ENCODE measurements around the gene MAPK4.
A peak's percentile ranks its signal among the peaks of the same experiment; 100 is the strongest.
"Not testable (repeated sequence)": the region's sequence is repeated elsewhere in the genome, so short reads cannot be mapped to it uniquely, and the experiment has no call there.

MAPK4 gene

DNA sequence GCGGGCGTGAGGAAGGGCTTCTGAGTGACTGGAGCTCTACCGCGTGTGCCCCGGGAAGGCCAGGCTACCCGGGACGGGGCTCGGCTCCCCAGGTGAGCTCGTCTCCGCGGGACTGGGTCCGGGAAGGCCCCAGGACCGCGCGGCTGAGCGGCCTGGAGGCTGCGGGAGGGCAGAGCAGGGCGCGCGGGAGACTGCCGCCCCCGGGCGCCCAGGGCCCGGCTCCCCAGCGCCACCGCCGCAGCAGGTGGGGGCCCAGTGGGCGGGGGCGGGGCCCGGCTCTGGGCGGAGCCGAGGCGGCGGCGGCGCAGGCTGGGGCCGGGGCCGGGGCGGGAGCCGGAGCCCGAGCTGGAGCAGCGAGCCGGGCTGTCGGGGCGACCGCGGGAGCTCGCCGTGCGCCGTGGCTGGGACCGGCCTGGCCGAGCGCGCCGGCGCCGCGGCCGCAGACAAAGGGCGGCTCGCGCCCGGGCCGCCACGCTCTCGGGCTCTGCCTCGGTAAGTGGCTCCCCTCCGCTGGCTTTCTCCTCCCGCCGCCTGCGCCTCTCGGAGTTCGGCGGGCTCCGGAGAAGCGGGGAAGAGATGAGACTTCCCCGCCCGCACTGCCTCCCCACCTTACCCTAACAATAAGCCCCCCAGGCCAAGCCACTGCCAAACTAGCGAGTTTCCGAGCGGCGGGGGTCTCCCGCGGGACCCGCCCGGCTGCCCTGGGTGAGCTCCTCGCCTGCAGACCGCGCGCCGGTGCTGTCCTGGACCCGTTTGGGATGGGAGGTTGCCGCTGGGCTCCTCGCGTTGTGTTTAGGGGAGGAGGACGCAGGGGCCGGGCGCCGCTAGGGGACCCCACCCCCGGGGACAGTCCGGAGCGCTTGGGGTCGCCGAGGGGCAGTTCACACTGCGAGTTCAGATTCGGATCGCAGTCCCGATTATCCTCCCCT is at the start of gene MAPK4:
TSS of gene MAPK4 (plus strand) at position 336 of the 929 bp plus-strand sequence. CDS start 103,872 bp downstream, outside the sequence.
- peak; percentile 17 for DNase-seq

DNA sequence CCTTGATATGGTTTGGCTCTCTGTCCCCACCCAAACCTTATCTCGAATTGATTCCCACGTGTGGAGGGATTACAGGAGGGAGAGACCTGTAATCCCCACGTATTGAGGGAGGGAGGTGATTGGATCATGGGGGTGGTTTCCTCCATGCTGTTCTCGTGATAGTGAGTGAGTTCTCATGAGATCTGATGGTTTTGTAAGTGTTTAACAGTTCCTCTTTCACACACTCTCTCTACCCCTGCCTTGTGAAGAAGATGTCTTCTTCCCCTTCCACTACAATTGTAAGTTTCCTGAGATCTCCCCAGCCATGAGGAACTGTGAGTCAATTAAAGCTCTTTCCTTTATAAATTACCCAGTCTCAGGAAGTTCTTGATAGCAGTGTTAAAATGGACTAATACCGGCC is 42.6 kb upstream of the MAPK4 start:
- DNase-seq = not testable (repeated sequence)

DNA sequence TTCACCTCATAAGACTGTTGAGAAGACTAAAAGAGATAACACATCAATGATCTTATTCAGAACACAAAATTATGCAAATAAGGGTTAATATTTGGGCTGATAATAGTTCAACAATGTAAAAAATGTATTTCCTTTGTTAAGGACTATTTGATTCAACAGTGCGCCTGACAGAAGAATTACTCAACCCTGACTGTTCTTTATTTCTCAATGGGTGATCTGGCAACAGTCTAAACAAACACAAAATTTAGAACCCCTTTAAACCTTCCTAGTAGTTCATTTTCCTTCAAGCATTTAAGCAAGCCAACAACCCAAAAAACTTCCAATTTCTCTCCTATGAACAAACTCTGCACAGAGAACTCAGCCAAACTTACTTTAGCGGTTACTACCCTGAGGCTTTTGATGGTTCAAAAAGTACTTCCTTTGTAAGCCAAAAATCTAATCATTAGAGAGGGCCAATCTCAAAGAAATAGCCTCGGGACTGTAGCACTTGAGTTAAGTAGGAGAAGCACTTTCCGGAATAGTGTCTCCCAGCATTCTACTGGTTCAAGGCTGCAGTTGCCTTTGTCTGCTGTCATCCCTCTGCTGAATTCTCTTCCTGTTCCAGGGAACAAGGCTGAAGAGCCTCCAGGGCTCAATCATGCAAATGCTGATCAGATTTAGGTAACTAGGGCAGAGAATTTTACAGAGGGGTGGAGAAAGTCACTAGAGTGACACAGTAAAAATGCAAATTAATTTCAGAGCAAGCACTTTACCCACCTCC is 40.9 kb upstream of the MAPK4 start:
- no peak for DNase-seq

DNA sequence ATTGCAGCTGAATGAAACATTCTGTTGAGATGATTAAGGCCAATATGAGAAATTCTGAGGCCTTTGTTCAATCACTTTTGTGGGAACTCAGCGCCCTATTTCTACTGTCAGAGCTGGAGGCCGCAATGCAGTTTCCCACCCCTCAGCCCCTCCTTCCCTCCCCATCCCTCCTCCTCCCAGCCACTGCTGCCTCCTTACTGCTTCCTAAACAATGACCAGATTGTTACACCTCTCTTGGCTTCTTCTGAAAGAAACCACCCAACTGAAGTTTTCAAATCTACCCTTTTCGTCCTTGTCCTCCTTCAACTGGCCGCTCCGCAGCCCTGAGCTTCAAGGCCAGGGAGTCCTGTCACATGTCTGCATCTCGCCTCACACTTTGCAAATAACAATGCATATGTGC is 36.7 kb upstream of the MAPK4 start:
- DNase-seq = no peak

DNA sequence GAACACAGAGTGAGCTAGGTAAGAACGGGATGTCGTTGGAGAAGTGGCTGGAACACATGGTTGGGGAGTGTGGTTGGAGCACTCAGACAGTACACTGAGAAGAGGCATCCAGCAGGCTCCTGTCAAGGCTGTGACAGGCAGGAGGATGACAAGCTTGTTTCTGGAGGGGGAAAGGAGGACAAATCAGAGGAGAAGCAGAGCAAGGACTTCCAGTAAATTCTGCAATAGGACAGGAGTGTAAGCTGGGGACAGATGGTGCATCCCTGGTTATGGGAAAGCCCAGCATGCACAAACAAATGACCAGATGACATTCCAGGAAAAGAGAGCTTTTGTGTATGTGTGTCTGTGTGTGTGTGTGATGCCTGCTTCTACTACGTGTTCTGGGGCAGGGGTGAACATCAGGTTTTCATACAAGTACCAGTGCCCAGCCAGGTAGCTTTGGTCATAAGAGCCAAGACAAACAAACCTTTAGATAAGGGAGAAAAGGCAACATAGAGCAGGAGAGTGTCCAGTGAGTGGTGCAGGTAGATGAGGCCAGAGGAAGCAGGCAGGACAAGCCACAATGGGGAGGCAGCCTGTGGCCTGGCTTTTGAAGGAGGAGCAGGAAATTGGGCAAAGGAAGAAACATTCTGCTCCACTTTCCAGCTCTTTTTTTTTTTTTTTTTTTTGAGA is 32.1 kb upstream of the MAPK4 start:
- DNase-seq = no peak

DNA sequence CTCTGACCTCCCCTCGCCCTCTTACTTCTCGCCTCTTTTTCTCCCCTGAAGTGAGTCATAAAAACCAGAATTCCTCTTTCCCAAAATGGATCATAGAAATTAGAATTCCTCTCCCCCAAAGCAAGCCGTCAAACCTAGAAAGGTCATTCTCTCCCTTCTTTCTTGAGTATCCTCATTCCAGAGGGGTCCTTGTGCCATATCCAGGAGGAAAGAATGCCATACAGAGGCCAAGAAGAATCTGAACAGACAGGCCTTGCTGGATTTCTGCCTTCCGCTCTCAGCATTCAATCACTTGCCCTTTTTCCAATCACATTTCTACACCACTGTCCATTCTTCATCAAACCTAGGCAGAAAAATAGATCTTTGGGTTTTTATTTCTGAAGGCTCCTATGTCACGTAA is 31.1 kb upstream of the MAPK4 start:
- no peak for DNase-seq

DNA sequence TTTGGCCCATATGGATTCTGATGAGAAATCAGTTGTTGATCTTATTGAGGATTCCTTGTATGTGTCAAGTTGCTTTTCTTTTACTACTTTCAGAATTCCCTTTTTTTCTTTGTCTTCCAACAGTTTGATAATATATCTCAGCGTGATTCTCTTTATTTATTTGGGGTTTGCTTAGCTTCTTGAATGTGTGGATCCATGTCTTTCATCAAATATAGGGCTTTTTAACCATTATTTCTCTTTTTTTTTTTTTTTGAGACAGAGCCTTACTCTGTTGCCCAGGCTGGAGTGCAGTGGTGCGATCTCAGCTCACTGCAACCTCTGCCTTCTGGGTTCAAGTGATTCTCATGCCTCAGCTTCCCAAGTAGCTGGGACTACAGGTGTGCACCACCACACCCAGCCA is 26.1 kb upstream of the MAPK4 start:
- DNase-seq = not testable (repeated sequence)

DNA sequence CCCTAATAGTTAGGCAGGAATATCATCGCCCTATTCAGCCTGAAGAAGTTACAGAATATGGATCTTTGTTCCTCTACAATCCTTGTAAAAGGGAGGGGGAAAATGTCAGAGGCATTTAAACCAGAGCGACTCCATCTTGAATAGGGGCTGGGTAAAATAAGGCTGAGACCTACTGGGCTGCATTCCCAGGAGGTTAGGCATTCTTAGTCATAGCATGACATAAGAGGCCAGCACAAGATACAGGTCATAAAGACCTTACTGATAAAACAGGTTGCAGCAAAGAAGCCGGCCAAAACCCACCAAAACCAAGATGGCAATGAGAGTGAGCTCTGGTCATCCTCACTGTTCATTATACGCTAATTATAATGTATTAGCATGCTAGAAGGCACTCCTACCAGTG is 15.4 kb upstream of the MAPK4 start:
- not testable (repeated sequence) for DNase-seq

DNA sequence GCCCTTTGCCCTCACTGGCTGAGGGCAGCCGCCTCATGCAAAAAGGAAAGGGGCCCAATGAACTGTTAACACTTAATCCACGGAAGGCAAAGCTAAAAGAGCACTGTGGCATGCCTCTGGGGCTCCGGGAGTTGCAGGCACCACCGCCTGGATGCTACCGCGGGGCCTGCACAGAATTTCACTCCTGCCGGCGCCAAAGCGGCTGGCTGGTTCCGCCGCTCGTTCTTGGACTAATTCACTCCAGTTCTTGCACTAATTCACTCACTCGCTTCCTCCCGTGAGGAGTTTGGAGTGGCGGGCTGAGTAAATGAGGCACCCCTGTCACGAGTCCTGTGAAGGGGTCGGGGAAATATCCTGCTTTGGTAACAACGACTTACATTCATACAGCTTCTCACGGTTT is 14.0 kb upstream of the MAPK4 start:
- no peak for DNase-seq

DNA sequence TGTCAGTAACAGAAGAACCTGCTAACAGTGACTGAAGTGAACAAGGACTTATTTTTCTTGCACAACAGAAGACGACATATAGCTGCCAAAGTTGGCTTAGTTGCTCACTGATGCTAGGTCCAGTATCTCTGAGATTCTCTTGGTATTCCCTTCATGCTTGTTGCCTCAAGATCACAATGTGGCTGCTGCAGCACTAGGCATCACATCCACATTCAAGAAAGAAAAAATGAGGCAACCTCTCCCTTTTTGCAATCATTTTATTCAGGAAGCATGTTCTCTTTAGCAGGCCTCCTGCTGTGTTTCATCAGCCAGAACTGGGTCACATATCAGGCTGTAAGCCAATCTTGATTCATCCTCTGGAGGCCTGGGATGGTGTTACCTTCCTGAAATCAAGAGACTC is 11.7 kb upstream of the MAPK4 start:
- DNase-seq = no peak

DNA sequence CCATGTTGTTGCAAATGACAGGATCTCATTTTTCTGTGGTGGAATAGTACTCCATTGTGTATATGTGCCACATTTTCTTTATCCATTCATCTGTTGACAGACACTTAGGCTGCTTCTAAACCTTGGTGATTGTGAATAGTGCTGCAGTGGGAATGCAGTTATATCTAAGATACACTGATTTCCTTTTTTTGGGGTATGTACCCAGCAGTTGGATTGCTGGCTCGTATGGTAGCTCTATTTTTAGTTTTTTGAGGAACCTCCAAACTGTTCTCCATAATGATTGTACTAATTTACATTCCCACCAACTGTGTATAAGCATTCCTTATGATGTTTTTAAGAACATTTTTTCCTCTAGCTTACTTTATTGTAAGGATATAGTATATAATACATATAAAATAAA is 8.2 kb upstream of the MAPK4 start:
- not testable (repeated sequence) for DNase-seq

DNA sequence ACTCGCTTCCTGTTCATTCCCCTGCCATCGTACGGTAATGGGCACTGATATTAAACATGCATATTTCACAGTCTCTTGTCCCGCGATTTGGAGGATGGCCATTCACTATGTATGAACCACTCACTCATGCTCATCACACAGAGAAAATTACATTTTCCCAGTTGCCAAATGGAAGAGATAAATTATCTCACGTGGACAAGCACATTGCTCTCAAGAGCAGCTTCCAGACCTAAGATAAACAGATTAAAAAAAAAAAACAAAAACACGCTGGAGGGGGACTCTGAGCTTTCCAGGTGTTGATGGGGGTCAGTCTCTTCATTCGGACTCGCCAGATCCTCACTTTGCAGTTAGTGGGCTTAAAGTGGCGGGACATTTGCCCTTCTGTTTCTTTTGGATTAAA is 1.7 kb upstream of the MAPK4 start:
- DNase-seq = no peak

DNA sequence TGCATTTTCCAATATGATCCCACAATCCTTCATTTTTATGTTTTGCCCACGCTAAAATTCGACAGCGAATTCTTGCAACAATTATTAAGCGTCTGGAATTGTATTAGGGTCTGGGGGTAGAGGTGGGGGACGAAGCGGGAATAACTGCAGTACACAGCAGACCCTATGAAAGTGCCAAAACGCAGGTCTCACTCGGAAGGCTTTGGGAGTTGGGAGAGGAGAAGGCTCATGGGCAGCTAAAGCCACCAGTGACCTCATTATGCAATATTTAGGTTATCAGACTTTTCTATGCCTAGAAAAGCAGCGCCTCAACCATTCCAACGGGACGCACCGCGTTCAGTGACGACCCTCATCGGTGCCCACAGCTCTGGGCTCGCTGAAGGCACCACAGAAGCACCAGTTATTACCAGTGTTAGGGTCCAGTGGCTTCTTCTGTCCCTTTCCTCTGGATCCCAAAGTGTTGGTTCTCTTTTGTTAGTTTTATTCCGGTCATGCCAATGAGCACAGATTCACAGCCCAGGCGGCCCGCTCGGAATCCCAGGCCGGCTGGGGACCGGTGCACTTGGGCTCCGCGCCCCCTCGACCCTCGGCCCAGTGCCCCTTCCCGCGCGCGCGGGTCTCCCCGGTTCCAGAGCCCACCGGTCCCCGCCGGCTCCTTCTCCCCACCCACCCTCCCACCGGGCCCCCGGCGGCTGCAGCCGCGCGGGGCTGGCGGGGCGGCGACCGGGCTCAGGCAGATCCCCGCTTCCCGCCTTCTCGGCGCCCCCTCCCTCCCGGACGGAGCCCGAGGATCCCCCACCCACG is 737 bp upstream of the MAPK4 start:
- no peak for DNase-seq

DNA sequence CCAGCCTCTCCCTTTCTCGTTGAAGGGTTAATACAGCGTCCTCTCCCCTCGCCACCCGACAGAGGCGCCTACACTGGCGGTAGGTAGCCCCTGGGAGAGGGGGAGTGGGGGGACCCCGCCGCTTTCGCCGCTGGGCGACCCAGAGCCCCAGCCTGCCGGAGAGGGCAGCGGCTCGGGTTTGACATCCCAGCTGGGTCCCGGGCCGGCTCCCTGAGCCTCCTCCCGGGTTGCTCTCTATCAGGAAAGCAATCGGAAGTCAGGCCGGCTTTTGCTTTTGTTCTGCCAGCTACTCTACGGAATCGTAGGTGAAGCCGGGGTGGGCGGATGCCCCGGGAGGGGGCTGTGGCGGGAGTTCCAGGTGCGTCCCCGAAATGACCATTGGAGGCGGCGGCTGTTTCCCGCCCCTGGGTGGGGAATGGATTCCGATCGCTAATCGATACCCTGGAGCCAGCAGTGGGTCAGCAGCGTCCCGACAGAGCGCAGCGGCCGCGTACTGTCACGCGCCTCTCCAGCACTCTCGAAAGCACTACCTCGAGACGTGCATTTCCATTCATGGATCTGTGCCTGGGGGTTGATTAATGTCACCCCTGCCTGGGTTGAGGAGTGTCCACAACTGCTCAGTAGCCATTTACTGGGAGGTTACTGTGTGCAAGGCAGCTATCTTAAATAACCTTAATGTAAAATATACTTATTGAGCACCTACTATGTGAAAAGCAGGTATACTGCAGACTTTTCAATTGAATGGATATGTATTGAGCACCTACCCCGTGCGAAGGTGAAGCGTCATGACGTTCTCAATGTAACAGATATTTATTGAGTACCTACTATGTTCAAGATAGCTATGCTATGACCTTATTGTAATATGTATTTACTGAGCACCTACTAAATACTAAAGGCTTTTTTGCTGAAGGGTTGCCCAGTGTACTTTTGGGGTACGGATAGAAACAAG is 1.1 kb downstream of the MAPK4 start:
- DNase-seq = no peak

DNA sequence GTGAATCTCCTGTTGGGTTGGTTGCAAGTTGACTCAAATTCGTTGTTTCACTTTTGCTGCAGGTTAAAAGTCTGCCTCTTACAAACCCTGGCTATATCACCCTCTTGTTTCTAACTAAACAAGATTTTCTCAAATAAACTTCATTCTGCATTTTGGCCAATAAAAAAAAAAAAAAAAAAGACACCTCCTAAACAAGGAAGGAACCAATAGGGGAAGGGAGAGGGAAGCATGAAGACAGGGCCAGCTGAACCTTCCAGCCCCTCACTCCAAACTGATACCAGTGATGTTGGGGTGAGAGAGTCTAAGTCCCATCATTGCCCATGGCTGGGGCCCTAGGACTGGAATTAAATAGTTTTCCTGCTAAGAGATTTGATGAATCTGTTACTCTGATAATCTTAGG is 2.4 kb downstream of the MAPK4 start:
- DNase-seq = not testable (repeated sequence)

DNA sequence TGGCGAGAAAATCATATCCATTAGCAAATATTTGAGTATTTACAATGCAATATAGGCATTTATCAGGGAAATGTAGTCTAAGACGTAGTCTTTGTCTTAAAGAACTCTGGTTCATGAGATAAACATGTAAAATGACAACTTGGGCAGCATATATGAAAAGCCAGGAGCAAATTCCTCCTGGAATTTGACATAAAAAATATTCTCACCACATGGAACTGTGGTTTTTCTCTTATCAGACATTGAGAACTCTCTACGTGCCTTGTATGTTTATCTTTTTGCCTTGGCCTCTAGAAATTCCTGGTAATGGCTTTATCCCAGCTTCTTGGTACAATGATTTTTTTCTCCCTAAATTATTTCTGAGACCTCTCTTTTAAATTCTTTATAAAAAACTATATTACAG is 2.8 kb downstream of the MAPK4 start:
- no peak for DNase-seq

DNA sequence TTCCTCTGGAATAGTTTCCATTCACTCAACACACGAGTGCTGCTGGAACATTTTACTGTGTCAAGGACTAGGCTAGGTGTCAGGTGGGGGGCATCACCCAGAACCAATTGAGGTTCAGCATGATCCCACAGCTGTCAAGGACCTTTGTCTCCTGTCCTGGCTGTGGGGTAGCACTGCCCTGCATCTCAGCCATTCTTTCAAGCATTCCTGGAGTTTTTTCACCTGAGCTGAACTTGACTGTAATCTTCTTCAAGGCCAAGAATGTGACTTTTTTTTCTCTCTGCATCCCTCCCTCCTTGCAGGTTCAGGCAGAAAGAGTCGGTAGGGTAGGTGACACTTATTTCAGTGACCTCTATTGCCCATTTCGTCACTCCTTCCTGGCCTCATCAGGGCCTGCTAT is 3.5 kb downstream of the MAPK4 start:
- no peak for DNase-seq

DNA sequence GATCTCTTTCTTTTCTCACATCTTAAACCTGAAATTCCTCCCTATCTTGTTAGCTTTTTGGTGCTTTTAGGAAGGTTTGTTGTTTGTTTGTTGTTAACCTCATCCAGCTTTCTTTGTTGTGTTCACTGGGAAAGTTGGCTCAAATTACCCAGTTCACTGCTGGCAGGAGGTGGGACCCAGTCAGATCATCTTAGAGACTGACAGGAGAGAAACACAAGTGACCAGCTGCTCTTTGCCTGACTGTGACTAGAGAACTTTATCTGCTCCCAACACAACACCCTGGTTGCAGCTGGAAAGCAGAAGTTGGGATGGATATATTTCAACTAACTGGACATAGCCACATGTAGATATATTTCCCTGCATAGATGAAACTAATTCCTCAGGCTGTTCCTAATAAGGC is 10.0 kb downstream of the MAPK4 start:
- DNase-seq = no peak

DNA sequence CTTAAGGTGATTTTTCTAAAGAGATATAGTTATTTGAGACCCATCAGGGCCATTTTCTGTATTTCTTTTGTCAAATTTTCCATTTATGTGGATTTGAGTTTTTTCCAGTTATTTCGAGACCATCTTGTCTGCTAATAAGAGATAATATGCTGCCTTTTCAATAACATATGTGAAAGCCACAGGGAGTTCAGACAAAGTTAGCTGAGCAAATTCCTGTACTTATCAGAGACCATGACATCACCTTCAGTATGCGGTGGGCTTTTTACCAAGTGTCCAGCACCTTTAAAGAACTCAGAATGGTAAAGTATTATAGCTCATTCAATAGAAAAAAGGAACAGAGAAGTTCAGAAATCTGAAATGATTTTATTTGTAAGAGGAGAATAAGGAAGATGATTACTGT is 11.7 kb downstream of the MAPK4 start:
- DNase-seq = no peak

DNA sequence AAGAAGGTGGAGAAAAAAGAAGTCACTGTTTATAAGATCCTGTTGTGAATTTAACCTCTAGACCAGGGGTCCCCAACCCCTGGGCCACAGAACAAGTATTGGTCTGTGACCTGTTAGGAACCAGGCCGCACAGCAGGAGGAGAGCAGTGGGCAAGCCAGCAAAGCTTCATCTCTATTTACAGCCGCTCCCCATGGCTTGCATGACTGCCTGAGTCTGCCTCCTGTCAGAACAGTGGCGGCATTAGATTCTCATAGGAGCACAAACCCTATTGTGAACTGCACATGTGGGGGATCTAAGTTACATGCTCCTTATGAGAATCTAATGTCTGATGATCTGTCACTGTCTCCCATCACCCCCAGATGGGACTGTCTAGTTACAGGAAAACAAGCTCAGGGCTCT is 13.3 kb downstream of the MAPK4 start:
- DNase-seq = not testable (repeated sequence)

DNA sequence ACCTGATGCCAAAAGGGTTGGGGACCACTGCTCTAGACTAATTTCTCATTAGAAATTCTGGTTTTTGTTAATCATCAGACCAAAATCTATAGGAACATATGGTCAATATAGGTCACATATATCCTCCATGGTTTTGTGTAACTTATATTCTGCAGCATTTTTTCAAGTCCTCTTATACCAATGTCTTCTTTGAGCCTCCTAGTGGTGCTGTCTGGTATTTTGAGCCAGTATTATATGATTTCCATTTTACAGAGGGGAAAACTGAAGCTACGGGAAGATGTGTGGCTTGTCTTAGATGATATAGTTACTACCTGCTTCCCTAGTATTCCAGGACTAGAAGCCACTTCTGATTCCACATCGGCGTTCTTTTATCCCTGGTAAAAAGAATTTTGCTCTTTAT is 13.8 kb downstream of the MAPK4 start:
- DNase-seq = no peak

DNA sequence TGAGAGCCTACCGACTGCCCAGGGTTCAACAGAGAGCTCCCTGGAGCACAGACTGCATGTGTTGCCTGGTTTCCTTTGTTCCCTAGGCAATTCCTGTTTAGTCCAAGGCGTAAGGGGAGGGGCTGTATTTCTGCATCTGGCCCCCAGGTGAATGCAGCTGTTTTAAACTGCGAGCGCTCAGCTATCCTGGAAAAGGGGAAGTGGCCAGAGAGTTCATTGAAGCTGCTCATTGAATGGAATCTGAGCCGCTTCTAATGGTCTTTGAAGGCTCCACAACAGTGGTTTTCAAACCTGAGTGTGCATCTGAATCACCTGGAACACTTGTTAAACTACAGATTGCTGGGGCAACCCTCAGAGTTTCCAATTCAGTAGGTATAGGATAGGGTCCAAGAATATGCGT is 18.1 kb downstream of the MAPK4 start:
- no peak for DNase-seq

Measured in activated CD4-positive, alpha-beta T cell treated with anti-CD3 and anti-CD28 coated beads, Interleukin-2, Interleukin-6, amounts not matched to agents 100 ng/mL and 50 ng/mL, durations not matched to agents 16 hours and 8 hours (primary cell).